Caco-2 (cell line): ENCODE results near the gene PPARG. TPM values are rescaled to one million over a fixed set of nuclear protein-coding genes. Genes with fewer than 3 reads are reported as not detected.
"Not testable (repeated sequence)": the region's sequence is repeated elsewhere in the genome, so short reads cannot be mapped to it uniquely, and the experiment has no call there.

Experiments
- BruUV-seq: library from RNA; stranded (reverse); fragments of 400-500 nt; replicated peaks from 2 replicates; lab custom pipeline; 2021; lab: Mats Ljungman, UMichigan
- CTCF ChIA-PET: fragments of 300-600 bp; sonication (Branson Sonifier 250); formaldehyde crosslinking; loops from one replicate; lab custom pipeline; 2022; ENCODE audit warnings: antibody characterized with exemption; lab: Charles Lee
- POLR2A ChIA-PET: fragments of 300-600 bp; sonication (Branson Sonifier 250); formaldehyde crosslinking; loops from one replicate; lab custom pipeline; 2022; ENCODE audit warnings: antibody characterized with exemption; lab: Charles Lee
- DNase-seq, 2 experiments: peaks; one replicate each; pipeline versions ENCODE4 v3.0.0 to v3.0.0-alpha.2; 2020 to 2022
- H3K27me3 ChIP-seq: replicated peaks from 2 replicates; pipeline ENCODE4 v1.6.0; 2011; ENCODE audit warnings: low read length; ENCODE audit not compliant: control insufficient read depth, insufficient read depth
- H3K36me3 ChIP-seq: 2 replicates; pipeline ENCODE4 v1.5.1; 2011; ENCODE audit warnings: low read length; ENCODE audit not compliant: control insufficient read depth, insufficient read depth
- H3K4me1 ChIP-seq: fragments of 250-450 bp; sonication (Bioruptor Pico); 2 replicates; pipeline ENCODE4 v1.5.1; 2020; ENCODE audit warnings: mild to moderate bottlenecking
- H3K4me3 ChIP-seq: 2 replicates; pipeline ENCODE4 v1.5.1; 2011; ENCODE audit warnings: low read depth, mild to moderate bottlenecking, control low read depth, low read length
- H3K9me3 ChIP-seq: fragments of 250-450 bp; sonication (Bioruptor Pico); 2 replicates; pipeline ENCODE4 v1.5.1; 2020; ENCODE audit warnings: mild to moderate bottlenecking, moderate library complexity
- H3K27ac Mint-ChIP-seq: one replicate; pipeline ENCODE4 v1.8.0; 2022; ENCODE audit warnings: mixed read lengths; ENCODE audit not compliant: unreplicated experiment
- H3K27me3 Mint-ChIP-seq: one replicate; pipeline ENCODE4 v1.8.0; 2022; ENCODE audit warnings: mixed read lengths; ENCODE audit not compliant: insufficient read depth, unreplicated experiment
- H3K36me3 Mint-ChIP-seq: one replicate; pipeline ENCODE4 v1.8.0; 2022; ENCODE audit warnings: mild to moderate bottlenecking, mixed read lengths; ENCODE audit not compliant: insufficient read depth, unreplicated experiment
- H3K4me1 Mint-ChIP-seq: one replicate; pipeline ENCODE4 v1.8.0; 2022; ENCODE audit warnings: low read depth, mixed read lengths; ENCODE audit not compliant: unreplicated experiment
- H3K4me3 Mint-ChIP-seq: one replicate; pipeline ENCODE4 v1.8.0; 2022; ENCODE audit warnings: mild to moderate bottlenecking, moderate library complexity, mixed read lengths; ENCODE audit not compliant: unreplicated experiment
- H3K9me3 Mint-ChIP-seq: one replicate; pipeline ENCODE4 v1.8.0; 2022; ENCODE audit warnings: mixed read lengths; ENCODE audit not compliant: unreplicated experiment
- intact Hi-C: fragments of 100-400 bp; cut with micrococcal nuclease; formaldehyde crosslinking; loops from one replicate; pipeline ENCODE4 v1.10.0; 2022; ENCODE audit not compliant: unreplicated experiment
- total RNA-seq: library from RNA; stranded (reverse); gene quantifications from 2 replicates; pipeline ENCODE4 v1.2.3, GENCODE V29; 2022
- TF ChIP-seq, protein P1 (sequence below), 2 experiments: fragments of 200-600 bp in 1 of 2; IDR thresholded peaks; 1 replicate in 1 of 2; 2 replicates in 1 of 2; pipeline versions ENCODE4 v1.5.1 to v1.8.0; 2011 to 2022; ENCODE audit warnings: antibody characterized with exemption in 1 of 2, control low read depth in 1 of 2, inconsistent platforms in 1 of 2, low read depth in 1 of 2, low read length in 1 of 2, mild to moderate bottlenecking in 1 of 2, moderate library complexity in 1 of 2; ENCODE audit not compliant: insufficient read depth in 1 of 2, severe bottlenecking in 1 of 2, unreplicated experiment in 1 of 2

PPARG gene
- total RNA-seq, 1 experiment from 2014 or later, result 15.6 TPM

DNA sequence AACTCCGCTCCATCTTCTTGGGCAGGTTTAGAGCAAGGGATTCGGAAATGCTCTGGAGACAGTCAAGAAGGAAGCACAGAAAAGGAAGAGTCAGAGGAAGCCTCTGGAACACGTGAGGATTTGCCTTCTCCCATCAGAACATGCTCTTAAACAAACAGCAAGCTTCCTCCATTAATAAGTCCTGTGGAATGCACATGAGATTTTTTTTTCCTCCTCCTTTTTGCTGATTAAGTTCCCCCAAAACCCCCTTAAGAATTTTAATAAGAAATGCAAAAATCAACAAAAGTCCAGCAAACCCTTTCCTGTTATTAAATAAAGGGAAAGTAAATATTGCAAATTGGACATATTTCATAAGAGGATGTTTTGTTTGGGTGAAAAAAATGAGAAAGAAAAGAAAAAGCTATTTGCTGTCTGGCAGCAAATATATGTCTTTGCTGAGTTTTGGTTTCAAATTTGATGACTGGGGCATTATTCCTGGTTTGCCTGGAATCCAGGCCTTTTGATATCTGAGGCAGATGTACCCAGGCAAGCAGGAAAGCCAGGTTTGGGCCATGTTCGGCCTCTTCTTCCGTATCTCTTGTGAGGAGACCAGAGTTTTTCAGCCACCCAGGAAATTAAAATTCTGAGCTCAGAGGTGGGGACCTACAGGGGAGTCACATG, 187.5 kb downstream of the PPARG start:
- no peaks in the 10 kb centered on the region for H3K27me3 ChIP-seq
- H3K9me3 Mint-ChIP-seq, result no peaks in the 10 kb centered on the region
- TF ChIP-seq, protein P1, sequence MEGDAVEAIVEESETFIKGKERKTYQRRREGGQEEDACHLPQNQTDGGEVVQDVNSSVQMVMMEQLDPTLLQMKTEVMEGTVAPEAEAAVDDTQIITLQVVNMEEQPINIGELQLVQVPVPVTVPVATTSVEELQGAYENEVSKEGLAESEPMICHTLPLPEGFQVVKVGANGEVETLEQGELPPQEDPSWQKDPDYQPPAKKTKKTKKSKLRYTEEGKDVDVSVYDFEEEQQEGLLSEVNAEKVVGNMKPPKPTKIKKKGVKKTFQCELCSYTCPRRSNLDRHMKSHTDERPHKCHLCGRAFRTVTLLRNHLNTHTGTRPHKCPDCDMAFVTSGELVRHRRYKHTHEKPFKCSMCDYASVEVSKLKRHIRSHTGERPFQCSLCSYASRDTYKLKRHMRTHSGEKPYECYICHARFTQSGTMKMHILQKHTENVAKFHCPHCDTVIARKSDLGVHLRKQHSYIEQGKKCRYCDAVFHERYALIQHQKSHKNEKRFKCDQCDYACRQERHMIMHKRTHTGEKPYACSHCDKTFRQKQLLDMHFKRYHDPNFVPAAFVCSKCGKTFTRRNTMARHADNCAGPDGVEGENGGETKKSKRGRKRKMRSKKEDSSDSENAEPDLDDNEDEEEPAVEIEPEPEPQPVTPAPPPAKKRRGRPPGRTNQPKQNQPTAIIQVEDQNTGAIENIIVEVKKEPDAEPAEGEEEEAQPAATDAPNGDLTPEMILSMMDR (IDR thresholded peaks at IDR 0.05; ENCODE audit: insufficient read depth in 1 of 2, low read depth in 1 of 2, low read length in 1 of 2, severe bottlenecking in 1 of 2, unreplicated experiment in 1 of 2), result no peak
- POLR2A ChIA-PET, result no interaction called here
- no peak overlapping the region for H3K4me3 ChIP-seq
- BruUV-seq, result no TSS peak
- intact Hi-C loops, result loop anchor here (2.0 kb wide), 1 partner anchor 122 kb away; no protein-coding TSS in a partner anchor
- peaks cover 19% of the 10 kb centered on the region for H3K4me1 ChIP-seq
- no peaks in the 10 kb centered on the region for H3K27me3 Mint-ChIP-seq
- DNase-seq, result no peak
- H3K4me3 Mint-ChIP-seq, result no peak overlapping the region
- no peaks in the 10 kb centered on the region for H3K36me3 Mint-ChIP-seq
- no peaks in the 10 kb centered on the region for H3K9me3 ChIP-seq
- CTCF ChIA-PET, result interaction anchor here (0.8 kb wide), 1 partner anchor 342 kb away, joined by 3 read pairs; no protein-coding TSS in a partner anchor
- H3K36me3 ChIP-seq, result no peaks in the 10 kb centered on the region
- H3K27ac Mint-ChIP-seq, result no peak overlapping the region
- peaks cover 10% of the 10 kb centered on the region for H3K4me1 Mint-ChIP-seq

DNA sequence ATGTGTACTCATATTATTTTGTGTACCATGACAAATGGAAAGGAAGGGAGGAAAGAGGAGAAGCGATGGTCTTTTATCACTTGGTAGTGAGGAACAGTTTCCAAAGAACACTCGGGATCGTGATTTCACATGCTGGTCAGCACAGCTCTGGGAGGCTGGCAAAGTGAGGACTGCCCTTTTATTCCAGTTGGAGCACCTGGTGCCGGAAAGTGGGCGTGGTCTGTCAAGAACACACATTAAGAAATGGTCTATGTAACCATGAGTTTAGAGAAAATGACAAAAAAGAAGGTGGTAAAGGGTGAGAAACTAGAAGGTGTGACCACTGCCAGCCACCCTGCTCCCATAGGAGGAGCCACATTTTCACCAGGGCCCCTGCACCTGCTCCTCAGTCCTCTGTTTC, 188.4 kb downstream of the PPARG start:
- TF ChIP-seq, protein P1 (IDR thresholded peaks at IDR 0.05; ENCODE audit: insufficient read depth in 1 of 2, low read depth in 1 of 2, low read length in 1 of 2, severe bottlenecking in 1 of 2, unreplicated experiment in 1 of 2), result no peak
- no TSS peak for BruUV-seq
- Mint-ChIP-seq H3K9me3 (no peaks in the 10 kb centered on the region), H3K36me3 (no peaks in the 10 kb centered on the region), H3K27me3 (no peaks in the 10 kb centered on the region), H3K4me3 (no peak overlapping the region), H3K4me1 (peaks cover 10% of the 10 kb centered on the region), H3K27ac (no peak overlapping the region)
- POLR2A ChIA-PET, result no interaction called here
- Histone ChIP-seq H3K4me1 (peaks cover 19% of the 10 kb centered on the region), H3K4me3 (no peak overlapping the region), H3K36me3 (no peaks in the 10 kb centered on the region), H3K9me3 (no peaks in the 10 kb centered on the region), H3K27me3 (no peaks in the 10 kb centered on the region)
- intact Hi-C loops, result loop anchor here (2.0 kb wide), 1 partner anchor 122 kb away; no protein-coding TSS in a partner anchor
- CTCF ChIA-PET, result no interaction called here
- no peak for DNase-seq

DNA sequence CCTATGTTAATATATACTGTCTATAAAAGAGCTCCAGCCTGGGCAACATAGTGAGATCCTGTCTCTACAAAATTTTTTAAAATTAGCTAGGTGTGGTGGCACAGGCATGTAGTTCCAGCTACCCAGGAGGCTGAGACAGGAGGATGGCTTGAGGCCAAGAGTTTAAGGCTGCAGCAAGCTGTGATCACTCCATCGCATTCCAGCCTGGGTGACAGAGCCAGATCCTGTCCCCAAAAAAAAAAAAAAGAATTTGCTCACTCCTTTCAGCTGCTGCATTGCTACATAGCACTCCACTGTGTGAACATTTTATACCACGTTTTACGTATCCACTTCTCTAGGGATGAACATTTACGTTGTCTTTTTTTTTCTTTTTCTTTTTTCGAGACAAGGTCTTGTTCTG, 189.5 kb downstream of the PPARG start:
- POLR2A ChIA-PET, result no interaction called here
- Histone ChIP-seq H3K9me3 (no peaks in the 10 kb centered on the region), H3K4me1 (peaks cover 26% of the 10 kb centered on the region), H3K4me3 (no peak overlapping the region), H3K27me3 (no peaks in the 10 kb centered on the region), H3K36me3 (no peaks in the 10 kb centered on the region)
- no peaks in the 10 kb centered on the region for H3K27me3 Mint-ChIP-seq
- no peaks in the 10 kb centered on the region for H3K9me3 Mint-ChIP-seq
- H3K4me1 Mint-ChIP-seq, result peaks cover 10% of the 10 kb centered on the region
- CTCF ChIA-PET, result no interaction called here
- H3K27ac Mint-ChIP-seq, result no peak overlapping the region
- no peaks in the 10 kb centered on the region for H3K36me3 Mint-ChIP-seq
- H3K4me3 Mint-ChIP-seq, result no peak overlapping the region
- TF ChIP-seq, protein P1 (IDR thresholded peaks at IDR 0.05; ENCODE audit: insufficient read depth in 1 of 2, low read depth in 1 of 2, low read length in 1 of 2, severe bottlenecking in 1 of 2, unreplicated experiment in 1 of 2), result no peak
- no peak for DNase-seq
- BruUV-seq, result no TSS peak
- intact Hi-C loops, result no loop called here

DNA sequence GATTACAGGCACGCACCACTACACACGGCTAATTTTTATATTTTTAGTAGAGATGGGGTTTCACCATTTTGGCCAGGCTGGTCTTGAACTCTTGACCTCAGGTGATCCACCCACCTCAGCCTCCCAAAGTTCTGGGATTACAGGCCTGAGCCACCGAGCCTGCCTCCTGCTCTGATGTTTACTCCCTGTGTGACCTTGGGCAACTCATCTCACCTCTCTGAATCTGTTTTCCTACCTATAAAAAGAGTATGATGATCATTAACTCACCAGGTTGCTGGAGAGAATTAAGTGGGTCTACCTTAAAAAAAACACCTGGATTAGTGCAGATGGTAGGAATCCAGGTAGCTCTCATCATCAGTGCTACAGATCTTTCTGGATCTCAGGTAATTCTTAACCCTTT, 190.3 kb downstream of the PPARG start:
- intact Hi-C loops, result loop anchor here (1.0 kb wide), 2 partner anchors 34 to 191 kb away; no protein-coding TSS in a partner anchor
- not testable (repeated sequence) for BruUV-seq, DNase-seq, H3K4me3 Mint-ChIP-seq, H3K36me3 ChIP-seq, H3K36me3 Mint-ChIP-seq, H3K9me3 ChIP-seq, H3K27me3 ChIP-seq, H3K9me3 Mint-ChIP-seq, H3K4me3 ChIP-seq, H3K27ac Mint-ChIP-seq, H3K27me3 Mint-ChIP-seq
- POLR2A ChIA-PET, result interaction anchor here (1.2 kb wide), 1 partner anchor 35 kb away, joined by 7 read pairs; no protein-coding TSS in a partner anchor
- peaks cover 10% of the 10 kb centered on the region for H3K4me1 Mint-ChIP-seq
- CTCF ChIA-PET, result interaction anchor here (0.8 to 1.6 kb wide), 6 partner anchors 37 to 344 kb away, joined by 3 to 25 read pairs (median 7); no protein-coding TSS in a partner anchor
- peaks cover 29% of the 10 kb centered on the region for H3K4me1 ChIP-seq
